ENCODE data around the gene SLC16A3.
"Not testable (repeated sequence)": the region's sequence is repeated elsewhere in the genome, so short reads cannot be mapped to it uniquely, and the experiment has no call there.

The SLC16A3 gene

GRCh38 chr17:82247856-82248671, 19.2 kb downstream of the SLC16A3 start:
- Histone ChIP-seq H3K9ac (ENCODE audit: insufficient read length, low read depth) (no peak overlapping the region), H3K27me3 (ENCODE audit: insufficient read depth, insufficient read length) (no peaks in the 10 kb centered on the region), H3K4me1 (ENCODE audit: insufficient read depth, insufficient read length) (peaks cover 18% of the 10 kb centered on the region), H3K4me3 (ENCODE audit: insufficient read length, low read depth) (no peak overlapping the region), H3K36me3 (ENCODE audit: insufficient read depth, insufficient read length, low read length) (peaks cover 100% of the 10 kb centered on the region), H3K9me3 (ENCODE audit: insufficient read depth, low read length) (no peaks in the 10 kb centered on the region; the same call in 1 of the 2 replicates)
- no peak for DNase-seq (ENCODE audit: low read depth, low spot score)
- TF ChIP-seq YY1 (IDR thresholded peaks at IDR 0.05; ENCODE audit: insufficient read depth, insufficient read length) (no peak), ZNF274 (IDR thresholded peaks at IDR 0.05; ENCODE audit: low read depth, low read length) (no peak), SUZ12 (IDR thresholded peaks at IDR 0.05; ENCODE audit: extremely low read depth, insufficient read depth, insufficient read length) (no peak)

DNA sequence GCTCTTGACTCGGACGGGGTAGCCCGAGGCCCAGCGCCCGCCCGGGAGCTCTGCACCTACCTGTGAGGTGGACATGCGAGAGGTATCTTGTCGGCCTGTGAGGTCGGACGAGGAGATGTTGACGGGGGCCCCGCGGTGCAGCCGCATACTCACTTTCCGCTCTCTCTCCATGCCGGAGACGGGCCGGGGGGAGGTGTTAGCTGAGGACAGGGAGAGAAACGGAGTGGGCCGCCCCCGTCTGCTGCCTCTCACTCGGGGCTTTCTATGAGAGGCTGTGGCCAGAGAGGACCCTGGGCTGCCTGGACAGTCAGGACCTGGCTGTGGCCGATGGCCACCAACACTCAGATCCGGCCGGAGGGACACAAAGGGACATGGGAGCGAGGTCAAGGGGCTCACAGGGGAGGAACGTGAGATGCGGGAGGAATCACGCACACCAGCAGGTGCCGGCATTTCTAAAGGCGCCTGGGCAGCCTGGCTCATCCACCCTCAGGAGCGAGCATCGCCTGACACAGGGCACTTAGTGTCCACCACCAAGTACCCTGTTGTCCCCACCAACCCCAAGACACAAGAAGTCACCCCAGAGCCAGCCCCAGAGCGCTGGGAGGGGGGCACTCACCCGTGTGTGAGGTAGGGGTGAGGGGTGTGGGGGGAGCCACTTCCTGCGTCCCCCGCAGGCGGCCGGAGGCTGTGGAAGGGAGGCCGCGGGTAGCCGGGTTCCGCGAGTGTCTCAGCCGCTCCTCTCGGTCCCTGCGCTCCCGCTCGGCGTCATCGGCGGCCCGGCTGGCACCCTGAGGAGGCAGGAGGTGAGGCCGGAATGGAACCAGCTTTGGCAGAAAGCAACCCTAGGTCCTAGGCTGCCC, 20.2 kb downstream of the SLC16A3 start:
- H3K9me3 ChIP-seq (ENCODE audit: insufficient read depth, low read length) = no peaks in the 10 kb centered on the region; the same call in 1 of the 2 replicates
- no peak overlapping the region for H3K4me3 ChIP-seq (ENCODE audit: insufficient read length, low read depth)
- H3K4me1 ChIP-seq (ENCODE audit: insufficient read depth, insufficient read length) = peaks cover 13% of the 10 kb centered on the region
- H3K27me3 ChIP-seq (ENCODE audit: insufficient read depth, insufficient read length) = no peaks in the 10 kb centered on the region
- peaks cover 96% of the 10 kb centered on the region for H3K36me3 ChIP-seq (ENCODE audit: insufficient read depth, insufficient read length, low read length)
- no peak for TF ChIP-seq SUZ12 (IDR thresholded peaks at IDR 0.05; ENCODE audit: extremely low read depth, insufficient read depth, insufficient read length)
- no peak for TF ChIP-seq ZNF274 (IDR thresholded peaks at IDR 0.05; ENCODE audit: low read depth, low read length)
- no peak for TF ChIP-seq YY1 (IDR thresholded peaks at IDR 0.05; ENCODE audit: insufficient read depth, insufficient read length)
- no peak overlapping the region for H3K9ac ChIP-seq (ENCODE audit: insufficient read length, low read depth)
- DNase-seq (ENCODE audit: low read depth, low spot score) = no peak

- Histone ChIP-seq H3K4me3 (ENCODE audit: insufficient read length, low read depth) (no peak overlapping the region), H3K9ac (ENCODE audit: insufficient read length, low read depth) (no peak overlapping the region), H3K36me3 (ENCODE audit: insufficient read depth, insufficient read length, low read length) (peaks cover 87% of the 10 kb centered on the region), H3K4me1 (ENCODE audit: insufficient read depth, insufficient read length) (peaks cover 13% of the 10 kb centered on the region), H3K27me3 (ENCODE audit: insufficient read depth, insufficient read length) (no peaks in the 10 kb centered on the region), H3K9me3 (ENCODE audit: insufficient read depth, low read length) (0 out of 2 replicates have a peak, but pooled peaks cover under 1% of the 10 kb centered on the region)
- no peak for DNase-seq (ENCODE audit: low read depth, low spot score)
- TF ChIP-seq SUZ12 (IDR thresholded peaks at IDR 0.05; ENCODE audit: extremely low read depth, insufficient read depth, insufficient read length) = no peak
- TF ChIP-seq ZNF274 (IDR thresholded peaks at IDR 0.05; ENCODE audit: low read depth, low read length) = no peak
- TF ChIP-seq YY1 (IDR thresholded peaks at IDR 0.05; ENCODE audit: insufficient read depth, insufficient read length) = no peak
Measured at GRCh38 chr17:82249896-82250581, 21.2 kb downstream of the SLC16A3 start.

DNA sequence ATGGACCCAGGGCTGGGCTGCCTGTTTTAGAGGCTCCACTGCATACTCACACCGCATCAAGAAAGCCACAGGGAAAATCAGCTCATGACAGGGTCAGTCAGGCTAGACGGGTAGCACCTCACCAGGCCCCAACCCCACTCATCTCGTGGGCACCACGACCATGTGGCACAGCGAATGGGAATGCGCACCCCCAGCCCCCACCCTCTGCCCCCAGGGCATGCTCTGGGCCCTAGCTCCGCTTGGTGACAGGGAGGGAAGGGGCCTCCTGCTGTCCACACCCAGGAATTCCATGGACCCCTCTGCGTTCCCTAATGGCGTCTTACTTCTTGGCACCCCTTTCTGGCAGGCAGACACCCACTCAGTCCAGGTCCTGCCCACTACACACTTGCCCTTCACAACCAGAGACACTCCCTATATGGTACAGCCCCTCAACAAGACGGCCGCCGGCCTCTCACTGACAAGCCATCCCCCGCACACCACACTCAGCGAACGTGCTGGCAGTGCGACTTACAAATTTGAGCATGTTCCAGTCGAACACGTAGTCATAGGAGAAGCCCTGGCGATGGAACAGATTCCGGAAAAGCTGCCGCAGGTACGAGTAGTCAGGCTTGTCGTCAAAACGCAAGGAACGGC, 22.1 kb downstream of the SLC16A3 start:
- H3K9ac ChIP-seq (ENCODE audit: insufficient read length, low read depth) = no peak overlapping the region
- no peak for DNase-seq (ENCODE audit: low read depth, low spot score)

GRCh38 chr17:82252511-82253178, 23.8 kb downstream of the SLC16A3 start:
- TF ChIP-seq YY1 (IDR thresholded peaks at IDR 0.05; ENCODE audit: insufficient read depth, insufficient read length) (no peak), ZNF274 (IDR thresholded peaks at IDR 0.05; ENCODE audit: low read depth, low read length) (no peak), SUZ12 (IDR thresholded peaks at IDR 0.05; ENCODE audit: extremely low read depth, insufficient read depth, insufficient read length) (no peak)
- H3K4me1 ChIP-seq (ENCODE audit: insufficient read depth, insufficient read length) = peaks cover 12% of the 10 kb centered on the region
- H3K27me3 ChIP-seq (ENCODE audit: insufficient read depth, insufficient read length) = no peaks in the 10 kb centered on the region
- H3K36me3 ChIP-seq (ENCODE audit: insufficient read depth, insufficient read length, low read length) = peaks cover 87% of the 10 kb centered on the region
- H3K9me3 ChIP-seq (ENCODE audit: insufficient read depth, low read length) = peaks cover 6% of the 10 kb centered on the region; the same call in 1 of the 2 replicates
- H3K9ac ChIP-seq (ENCODE audit: insufficient read length, low read depth) = no peak overlapping the region
- no peak overlapping the region for H3K4me3 ChIP-seq (ENCODE audit: insufficient read length, low read depth)
- no peak for DNase-seq (ENCODE audit: low read depth, low spot score)

More for the DNA sequence above, 22.1 kb downstream of the SLC16A3 start:
- Histone ChIP-seq H3K36me3 (ENCODE audit: insufficient read depth, insufficient read length, low read length) (peaks cover 87% of the 10 kb centered on the region), H3K9me3 (ENCODE audit: insufficient read depth, low read length) (peaks cover 6% of the 10 kb centered on the region; the same call in 1 of the 2 replicates), H3K4me3 (ENCODE audit: insufficient read length, low read depth) (no peak overlapping the region), H3K4me1 (ENCODE audit: insufficient read depth, insufficient read length) (peaks cover 13% of the 10 kb centered on the region), H3K27me3 (ENCODE audit: insufficient read depth, insufficient read length) (no peaks in the 10 kb centered on the region)
- TF ChIP-seq ZNF274 (IDR thresholded peaks at IDR 0.05; ENCODE audit: low read depth, low read length) (no peak), SUZ12 (IDR thresholded peaks at IDR 0.05; ENCODE audit: extremely low read depth, insufficient read depth, insufficient read length) (no peak), YY1 (IDR thresholded peaks at IDR 0.05; ENCODE audit: insufficient read depth, insufficient read length) (no peak)

DNA sequence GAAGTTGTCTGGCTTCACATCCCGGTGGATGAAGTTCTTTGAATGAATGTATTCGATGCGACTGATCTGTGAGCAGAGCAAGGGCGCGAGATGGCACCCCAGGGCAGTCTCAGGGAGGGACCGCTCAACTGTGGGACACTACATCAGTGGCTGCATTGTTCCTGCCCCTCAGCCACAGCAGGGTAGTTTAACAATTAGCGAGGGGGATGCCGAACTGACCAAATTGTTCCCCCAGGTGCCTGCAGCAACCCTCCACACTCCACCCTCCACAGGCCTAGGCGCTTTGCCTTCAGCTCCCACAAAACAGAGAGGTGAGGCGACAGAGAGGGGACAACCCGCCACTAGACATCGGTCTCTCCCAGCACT, 24.3 kb downstream of the SLC16A3 start:
- peaks cover 87% of the 10 kb centered on the region for H3K36me3 ChIP-seq (ENCODE audit: insufficient read depth, insufficient read length, low read length)
- H3K4me1 ChIP-seq (ENCODE audit: insufficient read depth, insufficient read length) = peaks cover 12% of the 10 kb centered on the region
- no peak overlapping the region for H3K4me3 ChIP-seq (ENCODE audit: insufficient read length, low read depth)
- H3K9ac ChIP-seq (ENCODE audit: insufficient read length, low read depth) = no peak overlapping the region
- no peak for DNase-seq (ENCODE audit: low read depth, low spot score)
- H3K27me3 ChIP-seq (ENCODE audit: insufficient read depth, insufficient read length) = no peaks in the 10 kb centered on the region
- no peak for TF ChIP-seq YY1 (IDR thresholded peaks at IDR 0.05; ENCODE audit: insufficient read depth, insufficient read length)
- no peak for TF ChIP-seq ZNF274 (IDR thresholded peaks at IDR 0.05; ENCODE audit: low read depth, low read length)
- TF ChIP-seq SUZ12 (IDR thresholded peaks at IDR 0.05; ENCODE audit: extremely low read depth, insufficient read depth, insufficient read length) = no peak
- H3K9me3 ChIP-seq (ENCODE audit: insufficient read depth, low read length) = peaks cover 6% of the 10 kb centered on the region; the same call in 1 of the 2 replicates

GRCh38 chr17:82254096-82254495, 25.3 kb downstream of the SLC16A3 start:
- H3K9me3 ChIP-seq (ENCODE audit: insufficient read depth, low read length); H3K9ac ChIP-seq (ENCODE audit: insufficient read length, low read depth); DNase-seq (ENCODE audit: low read depth, low spot score); H3K27me3 ChIP-seq (ENCODE audit: insufficient read depth, insufficient read length); H3K4me3 ChIP-seq (ENCODE audit: insufficient read length, low read depth): not testable (repeated sequence)
- Histone ChIP-seq H3K36me3 (ENCODE audit: insufficient read depth, insufficient read length, low read length) (peaks cover 87% of the 10 kb centered on the region), H3K4me1 (ENCODE audit: insufficient read depth, insufficient read length) (peaks cover 12% of the 10 kb centered on the region)

GRCh38 chr17:82254746-82255145, 25.9 kb downstream of the SLC16A3 start:
- not testable (repeated sequence) for H3K9ac ChIP-seq (ENCODE audit: insufficient read length, low read depth); DNase-seq (ENCODE audit: low read depth, low spot score); H3K27me3 ChIP-seq (ENCODE audit: insufficient read depth, insufficient read length); H3K9me3 ChIP-seq (ENCODE audit: insufficient read depth, low read length); H3K4me3 ChIP-seq (ENCODE audit: insufficient read length, low read depth)
- Histone ChIP-seq H3K4me1 (ENCODE audit: insufficient read depth, insufficient read length) (peaks cover 11% of the 10 kb centered on the region), H3K36me3 (ENCODE audit: insufficient read depth, insufficient read length, low read length) (peaks cover 87% of the 10 kb centered on the region)
